GM12878 (cell line): ENCODE results near the gene SUPT3H.

Source experiments
- MTA3 ChIP-seq: IDR thresholded peaks from 2 replicates; pipeline ENCODE4 v1.6.1; 2012; ENCODE audit warnings: low read length, inconsistent platforms, borderline replicate concordance
- SIX5 ChIP-seq: IDR thresholded peaks from 2 replicates; pipeline ENCODE4 v1.6.1; 2011; ENCODE audit warnings: mild to moderate bottlenecking, low read depth, low read length, moderate library complexity; ENCODE audit not compliant: severe bottlenecking

GRCh38 chr6:45388328-45388727, 10.6 kb upstream of the SUPT3H start:
- TF ChIP-seq SIX5 (no peak), MTA3 (no peak)
